ENCODE measurements around the gene ZNF28.
"Not testable (repeated sequence)": the region's sequence is repeated elsewhere in the genome, so short reads cannot be mapped to it uniquely, and the experiment has no call there.

DNA sequence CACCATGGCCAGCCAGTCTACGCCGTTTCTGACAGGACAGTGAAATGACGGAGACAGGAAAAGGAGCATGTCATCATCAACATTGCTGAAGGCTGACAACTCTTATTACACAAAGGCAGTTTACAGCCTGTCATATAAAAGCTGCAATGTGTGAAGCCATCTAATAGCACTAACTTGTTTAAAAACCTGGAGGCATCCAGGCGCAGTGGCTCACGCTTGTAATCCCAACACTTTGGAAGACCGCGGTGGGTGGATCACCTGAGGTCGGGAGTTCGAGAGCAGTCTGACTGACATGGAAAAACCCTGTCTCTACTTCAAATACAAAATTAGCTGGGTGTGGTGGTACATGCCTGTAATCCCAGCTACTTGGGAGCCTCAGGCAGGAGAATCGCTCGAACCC, 46.6 kb upstream of the ZNF28 start:
- not testable (repeated sequence) for TF ChIP-seq MYC (IDR thresholded peaks at IDR 0.05; ENCODE audit: low read depth, low read length)
- TF ChIP-seq, protein P1, sequence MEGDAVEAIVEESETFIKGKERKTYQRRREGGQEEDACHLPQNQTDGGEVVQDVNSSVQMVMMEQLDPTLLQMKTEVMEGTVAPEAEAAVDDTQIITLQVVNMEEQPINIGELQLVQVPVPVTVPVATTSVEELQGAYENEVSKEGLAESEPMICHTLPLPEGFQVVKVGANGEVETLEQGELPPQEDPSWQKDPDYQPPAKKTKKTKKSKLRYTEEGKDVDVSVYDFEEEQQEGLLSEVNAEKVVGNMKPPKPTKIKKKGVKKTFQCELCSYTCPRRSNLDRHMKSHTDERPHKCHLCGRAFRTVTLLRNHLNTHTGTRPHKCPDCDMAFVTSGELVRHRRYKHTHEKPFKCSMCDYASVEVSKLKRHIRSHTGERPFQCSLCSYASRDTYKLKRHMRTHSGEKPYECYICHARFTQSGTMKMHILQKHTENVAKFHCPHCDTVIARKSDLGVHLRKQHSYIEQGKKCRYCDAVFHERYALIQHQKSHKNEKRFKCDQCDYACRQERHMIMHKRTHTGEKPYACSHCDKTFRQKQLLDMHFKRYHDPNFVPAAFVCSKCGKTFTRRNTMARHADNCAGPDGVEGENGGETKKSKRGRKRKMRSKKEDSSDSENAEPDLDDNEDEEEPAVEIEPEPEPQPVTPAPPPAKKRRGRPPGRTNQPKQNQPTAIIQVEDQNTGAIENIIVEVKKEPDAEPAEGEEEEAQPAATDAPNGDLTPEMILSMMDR (IDR thresholded peaks at IDR 0.05; ENCODE audit: low read depth, low read length): not testable (repeated sequence)
